Urinary bladder (tissue), 4 donors: ENCODE measurements around the gene CDH11. TPM values are rescaled to one million over a fixed set of nuclear protein-coding genes. Genes with fewer than 3 reads are reported as not detected.

Experiments used
- DNase-seq: peaks from one replicate; pipeline ENCODE4 v3.0.0-alpha.2; 2015; ENCODE audit errors: extremely low spot score
- H3K27ac ChIP-seq: one replicate; pipeline ENCODE4 v1.5.1; 2013; ENCODE audit warnings: low read depth, mild to moderate bottlenecking, moderate library complexity
- H3K36me3 ChIP-seq: one replicate; pipeline ENCODE4 v1.6.1; 2013; ENCODE audit warnings: mild to moderate bottlenecking, moderate library complexity; ENCODE audit not compliant: insufficient read depth
- H3K4me1 ChIP-seq: one replicate; pipeline ENCODE4 v1.6.1; 2013; ENCODE audit warnings: mild to moderate bottlenecking, moderate library complexity; ENCODE audit not compliant: insufficient read depth
- H3K4me3 ChIP-seq: one replicate; pipeline ENCODE4 v1.5.1; 2013; ENCODE audit warnings: low read depth, low read length
- WGBS: extraction: QIAGEN DNeasy Blood & Tissue Kit; methylation state at CpG from one replicate; pipeline ENCODE4 v1.1.7; 2013; 5-methylcytosine and 5-hydroxymethylcytosine counted together
- polyA plus RNA-seq: library from polyadenylated mRNA; stranded (reverse); fragments of 200-250 nt; gene quantifications from one replicate; pipeline ENCODE4 v1.2.3, GENCODE V29; 2013
- total RNA-seq: library from RNA; depleted of rRNA; stranded (reverse); fragments of >200 nt; gene quantifications from one replicate; pipeline ENCODE4 v1.2.3, GENCODE V29; 2014
- donor health status: healthy with polysubstance abuse.
- donor health status: healthy.

The CDH11 gene
- total RNA-seq (428 TPM), polyA plus RNA-seq (71.9 TPM)

GRCh38 chr16:65121870-65122723, at the start of gene CDH11:
TSS of gene CDH11 (minus strand) at chr16:65122063. CDS start at chr16:65004869, 117,194 bp downstream.
- no peaks in the 10 kb centered on the region for H3K4me1 ChIP-seq
- WGBS: under 1% methylated on average over 64 of the region's 69 CpGs
- H3K4me3 ChIP-seq: peak within 1 kb of the TSS; percentile 75
- no peak for DNase-seq
- no peaks in the 10 kb centered on the region for H3K36me3 ChIP-seq
- H3K27ac ChIP-seq: peak within 1 kb of the TSS; percentile 90

- Histone ChIP-seq H3K36me3 (no peaks in the 10 kb centered on the region), H3K4me3 (no peak overlapping the region), H3K27ac (no peak overlapping the region), H3K4me1 (no peaks in the 10 kb centered on the region)
- WGBS: 68% methylated on average over 3 of the region's 3 CpGs
- no peak for DNase-seq
These were observed 32.5 kb upstream of the CDH11 start for GRCh38 chr16:65154321-65154720.

- H3K4me3 ChIP-seq: no peak overlapping the region
- WGBS: 82% methylated on average over 1 of the region's 1 CpG
- H3K4me1 ChIP-seq: no peaks in the 10 kb centered on the region
These were observed 31.7 kb upstream of the CDH11 start for GRCh38 chr16:65153365-65154105.

GRCh38 chr16:65148804-65149203, 26.9 kb upstream of the CDH11 start:
- H3K4me1 ChIP-seq: no peaks in the 10 kb centered on the region
- H3K4me3 ChIP-seq: no peak overlapping the region
- H3K27ac ChIP-seq: no peak overlapping the region
- DNase-seq: no peak
- no peaks in the 10 kb centered on the region for H3K36me3 ChIP-seq

More at GRCh38 chr16:65153365-65154105, 31.7 kb upstream of the CDH11 start:
- DNase-seq: no peak
- Histone ChIP-seq H3K36me3 (no peaks in the 10 kb centered on the region), H3K27ac (no peak overlapping the region)

- Histone ChIP-seq H3K4me1 (no peaks in the 10 kb centered on the region), H3K4me3 (no peak overlapping the region), H3K27ac (no peak overlapping the region), H3K36me3 (no peaks in the 10 kb centered on the region)
- 94% methylated on average over 3 of the region's 3 CpGs for WGBS
- no peak for DNase-seq
These were observed 20.4 kb upstream of the CDH11 start for GRCh38 chr16:65142276-65142675.

- Histone ChIP-seq H3K4me1 (no peaks in the 10 kb centered on the region), H3K36me3 (no peaks in the 10 kb centered on the region), H3K4me3 (no peak overlapping the region), H3K27ac (no peak overlapping the region)
- no peak for DNase-seq
- WGBS: 69% methylated on average over 2 of the region's 2 CpGs
These were observed 14.8 kb upstream of the CDH11 start for GRCh38 chr16:65136681-65137080.

GRCh38 chr16:65126845-65127624, 5.2 kb upstream of the CDH11 start:
- WGBS: 96% methylated on average over 6 of the region's 6 CpGs
- no peak for DNase-seq
- Histone ChIP-seq H3K36me3 (no peaks in the 10 kb centered on the region), H3K4me1 (no peaks in the 10 kb centered on the region), H3K27ac (no peak overlapping the region), H3K4me3 (no peak overlapping the region)

GRCh38 chr16:65125871-65126270, 4.0 kb upstream of the CDH11 start:
- H3K4me1 ChIP-seq: no peaks in the 10 kb centered on the region

GRCh38 chr16:65125322-65125721, 3.5 kb upstream of the CDH11 start:
- H3K27ac ChIP-seq: peak overlapping the region; percentile 27
- no peaks in the 10 kb centered on the region for H3K4me1 ChIP-seq
- no peak overlapping the region for H3K4me3 ChIP-seq
- 15% methylated on average over 2 of the region's 2 CpGs for WGBS
- DNase-seq: no peak
- no peaks in the 10 kb centered on the region for H3K36me3 ChIP-seq

More at GRCh38 chr16:65125871-65126270, 4.0 kb upstream of the CDH11 start:
- 65% methylated on average over 5 of the region's 5 CpGs for WGBS
- Histone ChIP-seq H3K4me3 (no peak overlapping the region), H3K27ac (no peak overlapping the region), H3K36me3 (no peaks in the 10 kb centered on the region)
- no peak for DNase-seq

- 38% methylated on average over 2 of the region's 2 CpGs for WGBS
These were observed 2.7 kb upstream of the CDH11 start for GRCh38 chr16:65124596-65124995.

GRCh38 chr16:65124212-65124548, 2.3 kb upstream of the CDH11 start:
- Histone ChIP-seq H3K4me3 (peak overlapping the region; percentile 75), H3K27ac (peak overlapping the region; percentile 87), H3K4me1 (no peaks in the 10 kb centered on the region), H3K36me3 (no peaks in the 10 kb centered on the region)
- 29% methylated on average over 7 of the region's 7 CpGs for WGBS
- DNase-seq: no peak

More at GRCh38 chr16:65124596-65124995, 2.7 kb upstream of the CDH11 start:
- Histone ChIP-seq H3K4me3 (no peak overlapping the region), H3K4me1 (no peaks in the 10 kb centered on the region), H3K27ac (no peak overlapping the region), H3K36me3 (no peaks in the 10 kb centered on the region)
- DNase-seq: no peak

- peak overlapping the region; percentile 87 for H3K27ac ChIP-seq
- 2% methylated on average over 51 of the region's 51 CpGs for WGBS
- H3K4me3 ChIP-seq: peak overlapping the region; percentile 75
- H3K4me1 ChIP-seq: no peaks in the 10 kb centered on the region
- H3K36me3 ChIP-seq: no peaks in the 10 kb centered on the region
- no peak for DNase-seq
These were observed 1.7 kb upstream of the CDH11 start for GRCh38 chr16:65123396-65124211.
